GM18867 (cell line): ENCODE data around the gene AMOT.

Experiments
- ATAC-seq: cut with Tn5 transposase; IDR thresholded peaks from one replicate; pipeline ENCODE4 v1.9.1; 2021; ENCODE audit warnings: mild to moderate bottlenecking, moderate library complexity; ENCODE audit not compliant: unreplicated experiment

The AMOT gene

DNA sequence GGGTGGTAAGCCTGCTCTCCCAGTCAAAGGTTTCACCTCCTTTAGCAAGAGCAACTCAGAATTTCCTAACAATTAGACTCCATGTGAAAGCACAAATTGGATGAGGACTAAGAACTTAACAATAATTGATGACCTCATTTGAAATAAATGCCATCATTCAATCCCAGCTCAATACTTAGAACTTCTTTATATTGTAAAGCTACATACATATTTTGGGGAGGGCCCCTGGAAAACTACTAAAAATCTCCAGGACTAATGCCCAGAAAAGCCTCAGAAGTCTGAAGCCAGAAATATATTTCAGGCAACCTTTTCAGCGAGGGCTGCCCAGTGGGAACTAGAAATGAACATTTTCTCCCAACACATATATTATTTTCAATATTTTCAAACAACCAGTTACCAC, 38.1 kb downstream of the AMOT start:
- ATAC-seq: no peak

DNA sequence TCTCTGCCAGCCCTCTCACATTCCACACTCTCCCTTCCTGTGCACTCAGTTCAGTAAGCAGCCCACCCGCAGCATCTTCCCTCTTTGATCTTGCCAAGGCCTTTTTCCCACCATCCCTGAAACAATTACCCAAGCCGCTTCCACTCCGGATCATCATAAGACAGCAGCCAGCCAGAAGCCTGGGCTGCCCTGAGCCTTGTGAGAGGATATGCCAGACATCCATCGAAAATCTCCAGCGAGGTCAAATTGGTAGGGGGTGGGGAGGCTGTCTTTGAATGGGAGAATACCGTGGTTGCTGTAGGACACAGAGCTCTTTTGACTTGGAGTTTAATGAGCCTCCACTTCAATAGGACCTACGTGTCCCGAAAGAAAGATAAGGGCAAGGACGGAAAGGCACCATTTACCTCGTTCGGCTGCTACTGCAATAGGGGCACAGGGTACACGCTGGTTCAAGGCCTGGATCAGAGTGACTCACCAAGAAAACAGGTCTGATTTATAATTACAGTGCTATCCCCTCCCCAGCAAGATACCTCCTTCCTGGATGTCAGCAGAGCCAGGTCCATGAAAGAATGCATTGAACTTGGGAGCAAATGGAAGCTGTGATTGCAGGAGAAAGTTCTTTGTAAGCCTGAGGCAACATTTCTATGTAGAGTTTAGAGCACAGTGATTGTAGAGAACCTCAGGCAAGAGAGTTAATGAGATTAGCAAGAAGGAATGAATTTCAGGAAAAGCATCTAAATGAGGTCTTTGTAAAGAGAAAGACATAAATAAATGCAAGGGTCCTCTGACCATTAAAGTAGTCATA, 39.5 kb downstream of the AMOT start:
- no peak for ATAC-seq

- no peak for ATAC-seq
Observed at GRCh38 chrX:112799425-112799824, 41.2 kb downstream of the AMOT start.

GRCh38 chrX:112798736-112799135, 41.9 kb downstream of the AMOT start:
- no peak for ATAC-seq

GRCh38 chrX:112789931-112790330, 50.7 kb downstream of the AMOT start:
- ATAC-seq: no peak

- ATAC-seq: no peak
Observed at GRCh38 chrX:112786076-112786475, 54.6 kb downstream of the AMOT start.

DNA sequence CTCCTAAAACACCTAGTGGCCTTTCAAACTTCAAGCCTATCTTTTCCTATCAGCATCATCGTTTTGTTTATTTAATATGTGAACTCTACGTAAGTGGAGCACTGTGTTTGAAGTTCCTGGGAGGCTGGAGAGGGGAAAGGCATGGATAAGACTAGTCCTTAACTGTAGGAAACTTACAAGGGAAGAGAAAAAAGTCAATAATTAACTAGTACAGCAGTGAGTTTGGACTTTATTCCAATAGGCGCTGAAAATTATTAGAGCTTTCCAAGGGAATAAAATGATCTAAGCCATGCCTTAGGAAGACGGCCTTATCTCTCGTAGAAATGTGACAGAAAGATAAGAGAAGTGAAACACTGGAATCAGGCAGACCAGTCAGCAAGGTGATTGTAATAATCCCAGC, 55.3 kb downstream of the AMOT start:
- ATAC-seq: no peak

- no peak for ATAC-seq
Observed at GRCh38 chrX:112784692-112785091, 55.9 kb downstream of the AMOT start.

DNA sequence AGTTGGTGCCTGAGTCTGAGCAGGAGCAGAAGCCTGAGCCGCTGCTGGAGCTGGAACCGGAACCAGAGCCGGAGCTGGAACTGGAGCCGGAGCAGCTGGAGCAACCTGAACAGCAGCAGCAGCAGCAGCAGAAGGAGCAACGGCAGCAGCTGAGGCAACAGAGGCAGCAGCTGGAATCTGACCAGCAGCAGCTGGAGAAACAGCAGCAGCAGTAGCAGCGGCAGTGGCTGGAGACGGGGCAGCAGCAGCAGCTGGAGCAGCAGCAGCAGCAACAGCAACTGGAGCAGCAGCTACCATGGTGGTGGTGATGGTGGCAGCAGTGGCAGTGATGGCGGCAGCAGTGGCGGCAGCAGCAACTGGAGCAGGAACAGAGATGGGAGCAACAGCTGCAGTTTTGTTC, 61.5 kb downstream of the AMOT start:
- ATAC-seq: no peak

- ATAC-seq: no peak
Observed at GRCh38 chrX:112774651-112775293, 65.9 kb downstream of the AMOT start.

GRCh38 chrX:112774142-112774541, 66.5 kb downstream of the AMOT start:
- ATAC-seq: no peak

- ATAC-seq: no peak
Observed at GRCh38 chrX:112769034-112769433, 71.6 kb downstream of the AMOT start.

GRCh38 chrX:112768563-112768962, 72.1 kb downstream of the AMOT start:
- no peak for ATAC-seq

DNA sequence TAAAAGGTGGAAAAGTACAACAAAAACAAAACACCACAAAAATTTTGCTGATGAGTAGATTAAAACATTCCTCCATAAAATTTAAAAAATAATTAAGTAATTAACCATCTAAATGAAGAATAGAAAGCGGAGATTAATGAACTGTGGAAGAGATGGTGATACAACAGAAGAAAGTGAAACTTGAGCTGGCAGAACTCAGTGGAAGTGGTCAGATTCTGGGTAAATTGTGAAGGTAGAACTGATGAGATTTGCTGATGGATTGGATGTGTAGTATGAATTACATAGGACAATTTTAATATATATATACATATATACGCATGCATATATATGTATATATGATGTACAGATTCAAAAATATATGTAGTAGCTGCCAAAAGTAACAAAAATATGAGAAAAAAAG, 73.9 kb downstream of the AMOT start:
- ATAC-seq: no peak

- ATAC-seq: peak; percentile 95
Observed at GRCh38 chrX:112761242-112762207, 79.1 kb downstream of the AMOT start.

DNA sequence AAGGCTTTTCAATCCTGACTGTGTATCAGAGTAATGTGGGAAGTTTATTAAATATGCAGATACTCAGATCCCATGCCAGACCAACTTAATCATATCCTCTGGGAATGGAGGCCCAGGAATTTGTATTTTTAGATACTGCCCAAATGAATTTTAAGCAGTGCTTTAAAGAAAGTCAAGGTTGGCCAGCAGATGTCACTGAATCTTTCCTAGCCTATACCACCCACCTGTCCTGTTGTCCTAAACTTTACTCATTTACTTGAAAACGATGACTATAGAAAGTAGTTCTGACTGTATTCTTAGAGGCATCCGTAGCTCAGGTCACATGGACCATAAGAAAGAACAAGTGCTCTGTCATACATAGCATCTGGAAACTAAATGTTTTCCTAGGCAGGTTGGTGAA, 79.9 kb downstream of the AMOT start:
- peak; percentile 44 for ATAC-seq

- ATAC-seq: no peak
Observed at GRCh38 chrX:112759966-112760365, 80.7 kb downstream of the AMOT start.

- ATAC-seq: no peak
Observed at GRCh38 chrX:112759512-112759911, 81.1 kb downstream of the AMOT start.

DNA sequence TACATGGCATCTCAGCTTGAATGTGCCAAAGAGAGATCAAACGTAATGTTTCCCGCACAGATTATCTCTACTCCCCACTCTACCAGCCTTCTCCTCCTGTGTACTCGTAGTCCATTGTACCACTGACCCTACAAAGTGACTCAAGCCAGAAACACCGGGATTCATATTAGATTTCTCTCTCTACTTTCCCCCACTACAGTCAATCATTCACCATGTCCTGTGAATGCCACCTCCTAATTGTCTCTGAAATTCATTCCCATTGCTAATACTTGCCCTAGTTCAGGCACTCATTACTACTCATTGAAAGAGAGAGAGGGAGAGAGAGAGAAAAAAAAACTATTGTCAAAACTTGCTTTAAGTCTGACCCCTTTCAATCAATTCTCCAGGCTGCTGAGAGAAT, 82.7 kb downstream of the AMOT start:
- ATAC-seq: no peak

GRCh38 chrX:112753116-112753515, 87.5 kb downstream of the AMOT start:
- no peak for ATAC-seq

GRCh38 chrX:112751076-112751475, 89.6 kb downstream of the AMOT start:
- ATAC-seq: no peak
